Tibial nerve (tissue), 4 donors: ENCODE results near the gene LRRC8D.

Experiments
- EP300 ChIP-seq, 2 donors: sonication (generic); formaldehyde crosslinking; IDR thresholded peaks; one replicate each; pipeline ENCODE4 v1.6.1; 2017; ENCODE audit warnings: antibody characterized with exemption in 2 of 2, mild to moderate bottlenecking in 1 of 2
- POLR2A ChIP-seq, 2 donors: fragments of 450-650 bp; IDR thresholded peaks; one replicate each; pipeline ENCODE4 v1.6.1; 2017; ENCODE audit warnings: antibody characterized with exemption in 2 of 2, mild to moderate bottlenecking in 2 of 2, moderate library complexity in 2 of 2
- TF ChIP-seq, protein P1 (sequence below), 5 experiments: fragments of 200-600 bp in 3 of 5; fragments of 450-650 bp in 2 of 5; sonication (generic) in 3 of 5; IDR thresholded peaks; one replicate each; pipeline ENCODE4 v1.5.1; 2016 to 2019; ENCODE audit warnings: antibody characterized with exemption in 5 of 5, mild to moderate bottlenecking in 3 of 5, moderate library complexity in 2 of 5

DNA sequence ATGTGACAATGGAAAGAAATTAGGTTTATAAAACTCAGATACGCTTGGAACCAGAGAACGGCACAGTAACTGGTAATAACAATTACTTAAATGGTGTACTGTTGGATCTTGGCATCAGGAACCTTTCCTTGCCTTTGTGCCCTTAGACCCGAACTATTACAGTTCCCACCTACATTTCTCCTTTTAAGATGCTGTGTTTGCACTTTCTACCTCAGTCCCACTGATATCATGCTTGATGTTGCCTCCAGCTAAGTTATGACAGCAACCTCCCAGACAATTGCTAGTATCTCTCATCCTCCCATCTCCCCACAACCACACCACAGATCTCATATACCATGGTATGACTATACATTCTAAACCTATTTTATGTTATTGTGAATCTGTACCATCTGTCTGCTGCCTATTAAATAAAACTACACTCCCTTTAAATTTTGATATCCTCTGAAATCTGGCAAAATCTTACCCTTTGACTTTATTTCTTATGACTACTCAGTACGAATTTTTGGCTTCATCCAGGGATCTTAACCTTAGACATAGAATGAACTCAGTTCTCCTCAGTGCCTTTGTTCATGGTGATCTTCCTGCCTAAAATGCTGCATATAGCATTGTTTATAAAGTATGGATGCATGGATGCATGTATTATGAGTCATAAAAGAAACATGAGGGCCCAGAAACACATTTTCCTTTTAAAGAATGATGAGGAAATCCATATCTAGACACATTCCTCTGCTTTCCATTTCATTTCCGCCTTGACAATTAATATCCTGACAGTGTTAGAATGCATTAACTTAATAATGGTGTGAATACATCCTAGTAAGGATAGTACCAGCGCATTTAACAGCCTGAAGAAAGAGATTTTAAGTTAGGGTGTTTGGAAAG, 64.1 kb downstream of the LRRC8D start:
- TF ChIP-seq, protein P1, sequence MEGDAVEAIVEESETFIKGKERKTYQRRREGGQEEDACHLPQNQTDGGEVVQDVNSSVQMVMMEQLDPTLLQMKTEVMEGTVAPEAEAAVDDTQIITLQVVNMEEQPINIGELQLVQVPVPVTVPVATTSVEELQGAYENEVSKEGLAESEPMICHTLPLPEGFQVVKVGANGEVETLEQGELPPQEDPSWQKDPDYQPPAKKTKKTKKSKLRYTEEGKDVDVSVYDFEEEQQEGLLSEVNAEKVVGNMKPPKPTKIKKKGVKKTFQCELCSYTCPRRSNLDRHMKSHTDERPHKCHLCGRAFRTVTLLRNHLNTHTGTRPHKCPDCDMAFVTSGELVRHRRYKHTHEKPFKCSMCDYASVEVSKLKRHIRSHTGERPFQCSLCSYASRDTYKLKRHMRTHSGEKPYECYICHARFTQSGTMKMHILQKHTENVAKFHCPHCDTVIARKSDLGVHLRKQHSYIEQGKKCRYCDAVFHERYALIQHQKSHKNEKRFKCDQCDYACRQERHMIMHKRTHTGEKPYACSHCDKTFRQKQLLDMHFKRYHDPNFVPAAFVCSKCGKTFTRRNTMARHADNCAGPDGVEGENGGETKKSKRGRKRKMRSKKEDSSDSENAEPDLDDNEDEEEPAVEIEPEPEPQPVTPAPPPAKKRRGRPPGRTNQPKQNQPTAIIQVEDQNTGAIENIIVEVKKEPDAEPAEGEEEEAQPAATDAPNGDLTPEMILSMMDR (IDR thresholded peaks at IDR 0.05) = no peak
- no peak for TF ChIP-seq POLR2A (IDR thresholded peaks at IDR 0.05)
- TF ChIP-seq EP300 (IDR thresholded peaks at IDR 0.05) = no peak
